Activated naive CD4-positive, alpha-beta T cell treated with anti-CD3 and anti-CD28 coated beads, Interleukin-2, amount 10 ng/mL, durations not matched to agents 5 hours and 36 hours (primary cell): ENCODE data around the gene PSMA6. TPM values are rescaled to one million over a fixed set of nuclear protein-coding genes. Genes with fewer than 3 reads are reported as not detected.

ENCODE experiments used
- total RNA-seq, 2 experiments: library from RNA; stranded (reverse); gene quantifications; one replicate each; pipeline ENCODE4 v1.2.3, GENCODE V29; 2021

PSMA6 gene
- 100 to 1,000 TPM; 174 to 178 TPM for total RNA-seq

GRCh38 chr14:35292051-35292769 lies at the start of gene PSMA6:
PSMA6 (plus strand) TSS chr14:35292382; CDS start chr14:35292477, 95 bp downstream.

Other genes with a start within 250 kb of the PSMA6 start
- 10 to 100 TPM; 35.2 to 36.7 TPM for gene FAM177A1, start 246.1 kb upstream of the PSMA6 start, total RNA-seq
- gene PPP2R3C, start 170.4 kb upstream of the PSMA6 start, total RNA-seq = 10 to 100 TPM; 36.7 to 39.2 TPM
- gene PRORP, start 169.8 kb upstream of the PSMA6 start, total RNA-seq = 10 to 100 TPM; 40.2 to 45.2 TPM
- gene NFKBIA, start 112.4 kb downstream of the PSMA6 start, total RNA-seq = 10 to 100 TPM; 55.9 to 59.6 TPM
- not detected for gene INSM2, start 241.8 kb downstream of the PSMA6 start, total RNA-seq